Subcutaneous abdominal adipose tissue (tissue), 5 donors: Measurements from ENCODE around the gene SLC16A10.
"Not testable (repeated sequence)": the region's sequence is repeated elsewhere in the genome, so short reads cannot be mapped to it uniquely, and the experiment has no call there.

Source experiments
- H3K27ac ChIP-seq: one replicate; pipeline ENCODE4 v1.7.0; 2013; ENCODE audit warnings: low read depth, mild to moderate bottlenecking, inconsistent platforms, low read length, moderate library complexity
- H3K27me3 ChIP-seq, 5 donors: one replicate each; pipeline ENCODE4 v1.7.0; 2013; ENCODE audit warnings: low read length in 5 of 5, inconsistent platforms in 1 of 5; ENCODE audit not compliant: control insufficient read depth in 5 of 5, insufficient read depth in 4 of 5
- H3K36me3 ChIP-seq, 5 donors: one replicate each; pipeline ENCODE4 v1.7.0; 2013; ENCODE audit warnings: low read length in 5 of 5; ENCODE audit not compliant: control insufficient read depth in 5 of 5, insufficient read depth in 5 of 5
- H3K4me1 ChIP-seq, 5 donors: one replicate each; pipeline ENCODE4 v1.7.0; 2013; ENCODE audit warnings: low read length in 5 of 5, mild to moderate bottlenecking in 3 of 5, moderate library complexity in 1 of 5; ENCODE audit not compliant: control insufficient read depth in 5 of 5, insufficient read depth in 5 of 5
- H3K4me3 ChIP-seq, 5 donors: one replicate each; pipeline ENCODE4 v1.7.0; 2013; ENCODE audit warnings: low read length in 5 of 5, low read depth in 1 of 5
- H3K9ac ChIP-seq, 5 donors: one replicate each; pipeline ENCODE4 v1.7.0; 2013; ENCODE audit warnings: low read length in 5 of 5, mild to moderate bottlenecking in 4 of 5, moderate library complexity in 3 of 5
- H3K9me3 ChIP-seq, 5 donors: one replicate each; pipeline ENCODE4 v1.7.0; 2013; ENCODE audit warnings: low read length in 5 of 5; ENCODE audit not compliant: control insufficient read depth in 5 of 5
- donor health status: healthy.
- donor health status: healthy.
- donor health status: healthy.
- donor health status: healthy.
- donor health status: healthy.

Gene SLC16A10

DNA sequence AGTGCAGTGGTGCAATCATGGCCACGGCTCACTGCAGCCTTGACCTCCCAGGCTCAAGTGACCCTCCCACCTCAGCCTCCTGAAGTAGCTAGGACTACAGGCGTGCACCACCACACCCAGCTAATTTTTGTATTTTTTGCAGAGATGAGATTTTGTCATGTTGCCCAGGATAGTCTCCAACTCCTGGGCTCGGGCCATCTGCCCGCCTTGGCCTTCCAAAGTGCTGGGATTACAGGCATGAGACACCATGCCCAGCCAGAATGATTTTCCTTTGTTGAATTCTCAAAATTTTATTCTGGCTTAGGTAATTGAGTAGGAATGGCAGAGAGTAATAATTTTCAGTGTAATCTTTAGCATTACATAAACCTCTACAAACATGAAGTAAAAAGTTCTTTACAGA lies 37.1 kb downstream of the SLC16A10 start:
- Histone ChIP-seq H3K36me3 (no peaks in the 10 kb centered on the region), H3K4me1 (peaks cover 0 to 15% (median 6%) of the 10 kb centered on the region in 5 donors), H3K9me3 (peaks cover 0 to 3% (median 0%) of the 10 kb centered on the region in 5 donors), H3K27ac (no peak overlapping the region), H3K4me3 (no peak overlapping the region), H3K9ac (no peak overlapping the region), H3K27me3 (no peaks in the 10 kb centered on the region)

DNA sequence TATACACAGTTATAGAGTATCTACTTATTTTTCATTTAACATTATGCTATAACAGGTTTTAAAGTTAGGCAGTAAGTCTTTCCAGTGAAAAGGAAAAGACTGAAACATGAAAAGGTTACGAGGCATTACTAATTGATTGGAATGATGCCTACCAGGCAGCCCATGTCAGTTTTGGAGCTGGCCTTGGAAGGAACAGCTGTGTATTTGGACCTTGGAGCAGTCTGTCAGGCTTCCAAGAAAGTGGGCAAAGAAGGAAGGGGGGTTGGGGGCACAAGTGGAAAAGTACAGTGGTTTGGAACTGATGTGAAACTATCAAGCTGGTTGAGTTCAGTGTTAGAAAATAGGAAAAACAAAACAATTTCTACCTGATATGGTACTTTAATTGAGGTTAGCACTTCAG lies 41.7 kb downstream of the SLC16A10 start:
- no peak overlapping the region for H3K4me3 ChIP-seq
- H3K27ac ChIP-seq, result no peak overlapping the region
- H3K4me1 ChIP-seq, result peaks cover 0 to 15% (median 6%) of the 10 kb centered on the region in 5 donors
- H3K36me3 ChIP-seq, result no peaks in the 10 kb centered on the region
- no peak overlapping the region for H3K9ac ChIP-seq
- no peaks in the 10 kb centered on the region for H3K27me3 ChIP-seq
- H3K9me3 ChIP-seq, result no peaks in the 10 kb centered on the region

DNA sequence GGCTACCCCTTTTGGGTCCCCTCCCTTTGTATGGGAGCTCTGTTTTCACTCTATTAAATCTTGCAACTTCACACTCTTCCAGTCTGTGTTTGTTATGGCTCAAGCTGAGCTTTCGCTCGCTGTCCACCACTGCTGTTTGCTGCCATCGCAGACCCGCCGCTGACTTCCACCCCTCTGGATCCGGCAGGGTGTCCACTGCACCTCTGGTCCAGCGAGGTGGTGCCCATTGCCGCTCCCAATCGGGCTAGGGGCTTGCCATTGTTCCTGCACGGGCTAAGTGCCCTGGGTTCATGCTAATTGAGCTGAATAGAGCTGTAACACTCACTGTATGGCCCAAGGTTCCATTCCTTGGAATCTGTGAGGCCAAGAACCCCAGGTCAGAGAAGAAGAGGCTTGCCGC lies 43.7 kb downstream of the SLC16A10 start:
- not testable (repeated sequence) for H3K9ac ChIP-seq, H3K36me3 ChIP-seq, H3K27ac ChIP-seq, H3K9me3 ChIP-seq, H3K27me3 ChIP-seq, H3K4me3 ChIP-seq
- H3K4me1 ChIP-seq, result peaks cover 0 to 15% (median 6%) of the 10 kb centered on the region in 5 donors

DNA sequence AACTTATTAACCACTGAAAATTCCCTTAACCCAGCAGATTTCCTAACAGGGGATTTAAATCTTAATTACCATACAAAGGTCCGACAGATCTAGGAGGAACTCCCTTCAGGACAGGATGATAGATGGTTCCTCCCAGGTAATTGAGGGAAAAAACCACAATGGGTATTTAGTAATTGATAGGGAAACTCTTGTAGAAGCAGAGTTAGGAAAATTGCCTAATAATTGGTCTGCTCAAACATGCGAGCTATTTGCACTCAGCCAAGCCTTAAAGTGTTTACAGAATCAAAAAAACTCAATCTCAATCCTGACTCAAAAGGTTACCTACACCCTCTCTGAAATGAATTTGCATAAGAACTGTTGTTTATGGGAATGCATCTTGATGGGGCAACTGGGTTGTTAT lies 45.4 kb downstream of the SLC16A10 start:
- H3K9ac ChIP-seq, H3K9me3 ChIP-seq, H3K4me1 ChIP-seq, H3K27me3 ChIP-seq, H3K27ac ChIP-seq, H3K4me3 ChIP-seq, H3K36me3 ChIP-seq: not testable (repeated sequence)

DNA sequence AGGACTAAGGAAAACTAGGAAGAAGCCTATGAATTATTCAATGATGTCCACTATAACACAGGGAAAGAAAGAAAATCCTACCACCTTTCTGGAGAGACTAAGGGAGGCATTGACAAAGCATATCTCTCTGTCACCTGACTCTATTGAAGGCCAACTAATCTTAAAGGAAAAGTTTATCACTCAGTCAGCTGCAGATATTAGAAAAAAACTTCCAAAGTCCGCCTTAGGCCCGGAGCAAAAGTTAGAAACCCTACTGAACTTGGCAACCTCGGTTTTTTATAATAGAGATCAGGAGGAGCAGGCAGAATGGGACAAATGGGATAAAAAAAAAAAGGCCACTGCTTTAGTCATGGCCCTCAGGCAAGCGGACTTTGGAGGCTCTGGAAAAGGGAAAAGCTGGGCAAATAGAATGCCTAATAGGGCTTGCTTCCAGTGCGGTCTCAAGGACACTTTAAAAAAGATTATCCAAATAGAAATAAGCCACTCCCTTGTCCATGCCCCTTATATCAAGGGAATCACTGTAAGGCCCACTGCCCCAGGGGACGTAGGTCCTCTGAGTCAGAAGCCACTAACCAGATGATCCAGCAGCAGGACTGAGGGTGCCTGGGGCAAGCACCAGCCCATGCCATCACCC lies 47.0 kb downstream of the SLC16A10 start:
- not testable (repeated sequence) for H3K36me3 ChIP-seq, H3K9ac ChIP-seq, H3K4me1 ChIP-seq, H3K27ac ChIP-seq, H3K27me3 ChIP-seq, H3K4me3 ChIP-seq, H3K9me3 ChIP-seq

DNA sequence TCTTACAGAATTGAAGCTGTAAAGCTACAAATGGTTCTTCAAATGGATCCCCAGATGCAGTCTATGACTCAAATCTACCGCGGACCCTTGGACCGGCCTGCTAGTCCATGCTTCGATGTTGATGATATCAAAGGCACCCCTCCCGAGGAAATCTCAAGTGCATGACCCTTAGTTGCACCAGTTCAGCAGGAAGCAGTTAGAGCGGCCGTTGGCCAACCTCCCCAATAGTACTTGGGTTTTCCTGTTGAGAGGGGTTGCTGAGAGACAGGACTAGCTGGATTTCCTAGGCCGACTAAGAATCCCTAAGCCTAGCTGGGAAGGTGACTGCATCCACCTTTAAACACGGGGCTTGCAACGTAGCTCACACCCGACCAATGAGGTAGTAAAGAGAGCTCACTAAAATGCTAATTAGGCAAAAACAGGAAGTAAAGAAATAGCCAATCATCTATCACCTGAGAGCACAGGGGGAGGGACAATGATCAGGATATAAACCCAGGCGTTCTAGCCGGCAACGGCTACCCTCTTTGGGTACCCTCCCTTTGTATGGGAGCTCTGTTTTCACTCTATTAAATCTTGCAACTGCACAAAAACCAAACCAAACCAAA lies 50.3 kb downstream of the SLC16A10 start:
- H3K4me3 ChIP-seq, H3K9ac ChIP-seq, H3K9me3 ChIP-seq, H3K27me3 ChIP-seq, H3K27ac ChIP-seq, H3K36me3 ChIP-seq, H3K4me1 ChIP-seq: not testable (repeated sequence)

DNA sequence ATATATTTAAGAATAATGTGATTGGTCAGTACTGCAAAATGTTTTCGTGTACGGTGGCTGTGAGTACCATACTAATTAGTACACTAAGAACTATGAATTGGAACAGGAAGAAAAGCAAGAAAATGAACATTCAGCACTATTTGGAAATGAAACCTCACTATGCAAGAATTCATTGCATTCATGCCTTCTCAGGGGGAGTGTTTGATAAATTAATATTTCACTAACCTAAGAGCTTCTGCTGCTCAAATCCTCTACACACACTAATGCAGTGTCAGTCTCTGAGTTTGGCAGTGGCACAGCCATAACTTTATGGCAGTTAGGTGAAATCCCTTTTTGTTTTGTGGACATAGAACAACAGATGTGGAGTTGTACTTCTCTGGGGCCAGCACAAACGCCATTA lies 60.1 kb downstream of the SLC16A10 start:
- Histone ChIP-seq H3K9ac (no peak overlapping the region), H3K4me3 (no peak overlapping the region), H3K27me3 (no peaks in the 10 kb centered on the region), H3K9me3 (peaks cover 0 to 3% (median 0%) of the 10 kb centered on the region in 5 donors), H3K36me3 (no peaks in the 10 kb centered on the region), H3K27ac (no peak overlapping the region), H3K4me1 (no peaks in the 10 kb centered on the region)

DNA sequence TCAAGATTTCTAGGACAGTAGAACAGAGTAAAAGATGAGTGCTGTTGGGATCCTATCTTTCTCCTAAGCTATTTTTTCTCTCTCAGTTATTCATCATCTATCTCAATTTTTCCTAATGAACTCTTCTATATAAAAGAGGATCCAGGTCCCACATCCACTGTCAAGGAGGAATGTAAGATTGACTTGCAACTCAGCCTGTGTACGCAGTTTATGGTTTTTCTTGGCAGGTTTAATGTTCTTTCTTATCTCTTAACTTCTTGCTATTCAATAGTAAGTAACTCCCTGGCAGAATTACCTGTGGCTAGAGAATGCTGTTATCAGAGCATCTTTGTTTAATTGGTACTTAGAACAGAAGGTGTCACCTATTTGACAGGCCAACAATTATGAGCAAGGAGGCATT lies 60.8 kb downstream of the SLC16A10 start:
- Histone ChIP-seq H3K27me3 (no peaks in the 10 kb centered on the region), H3K9ac (no peak overlapping the region), H3K9me3 (peaks cover 0 to 3% (median 0%) of the 10 kb centered on the region in 5 donors), H3K27ac (no peak overlapping the region), H3K36me3 (no peaks in the 10 kb centered on the region), H3K4me3 (no peak overlapping the region), H3K4me1 (no peaks in the 10 kb centered on the region)

DNA sequence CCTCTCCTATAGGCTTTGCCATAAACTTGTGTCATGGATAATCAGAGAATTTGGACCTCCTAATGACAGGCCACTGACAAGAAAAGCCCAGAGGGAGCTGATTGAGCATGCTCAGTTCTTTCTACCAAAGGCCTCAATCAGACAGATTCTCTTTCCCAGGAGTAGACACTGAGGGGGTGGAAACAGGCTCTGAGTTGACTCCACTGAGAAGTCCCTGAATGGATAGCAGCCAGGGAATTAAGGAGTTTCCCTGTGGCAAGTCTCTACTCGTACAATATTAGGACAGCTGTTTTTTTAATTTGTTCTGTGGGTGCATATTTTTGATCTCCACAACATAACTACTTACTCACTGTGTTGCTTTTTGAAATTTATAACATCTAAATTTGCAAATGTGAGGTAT lies 63.3 kb downstream of the SLC16A10 start:
- Histone ChIP-seq H3K4me1 (no peaks in the 10 kb centered on the region), H3K9ac (no peak overlapping the region), H3K36me3 (no peaks in the 10 kb centered on the region), H3K9me3 (peaks cover 0 to 1% (median 0%) of the 10 kb centered on the region in 5 donors), H3K27me3 (no peaks in the 10 kb centered on the region), H3K27ac (no peak overlapping the region), H3K4me3 (no peak overlapping the region)

DNA sequence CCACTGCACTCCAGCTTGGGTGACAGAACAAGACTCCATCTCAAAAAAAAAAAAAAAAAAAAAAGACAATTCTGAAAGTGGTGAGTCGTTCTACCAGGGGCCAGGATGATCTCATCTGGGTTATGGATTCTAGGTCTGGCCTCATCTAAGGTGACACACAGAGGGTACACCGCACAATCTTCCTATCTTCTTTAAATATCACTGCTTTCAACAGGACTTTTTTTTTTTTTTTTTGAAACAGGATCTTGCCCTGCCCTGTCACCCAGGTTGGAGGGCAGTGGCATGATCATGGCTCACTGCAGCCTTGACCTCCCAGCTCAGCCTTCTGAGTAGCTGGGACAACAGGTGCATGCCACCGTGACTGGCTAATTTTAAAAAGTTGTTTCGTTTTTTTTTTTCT lies 67.7 kb downstream of the SLC16A10 start:
- Histone ChIP-seq H3K4me3 (no peak overlapping the region), H3K4me1 (no peaks in the 10 kb centered on the region), H3K36me3 (no peaks in the 10 kb centered on the region), H3K27ac (no peak overlapping the region), H3K27me3 (no peaks in the 10 kb centered on the region), H3K9ac (no peak overlapping the region), H3K9me3 (no peaks in the 10 kb centered on the region)
